H9 (cell line): ENCODE measurements around the gene LFNG. TPM values are rescaled to one million over a fixed set of nuclear protein-coding genes. Genes with fewer than 3 reads are reported as not detected.

Experiments used
- DNase-seq: peaks from one replicate; pipeline ENCODE4 v3.0.0-alpha.2; 2017
- H2AFZ ChIP-seq: one replicate; pipeline ENCODE4 v1.6.1; 2013; ENCODE audit warnings: mild to moderate bottlenecking, low read length, control low read depth, moderate library complexity
- H2AK5ac ChIP-seq: 2 replicates; pipeline ENCODE4 v1.6.1; 2013; ENCODE audit warnings: low read length, control low read depth, mixed read lengths; ENCODE audit not compliant: insufficient read length
- H2BK120ac ChIP-seq: one replicate; pipeline ENCODE4 v1.6.1; 2013; ENCODE audit warnings: low read depth, mild to moderate bottlenecking, low read length, control low read depth, inconsistent platforms; ENCODE audit not compliant: poor library complexity, severe bottlenecking
- H2BK12ac ChIP-seq: 2 replicates; pipeline ENCODE4 v1.6.1; 2013; ENCODE audit warnings: low read length, control low read depth, mixed read lengths, low read depth; ENCODE audit not compliant: insufficient read length
- H2BK15ac ChIP-seq: 2 replicates; pipeline ENCODE4 v1.6.1; 2013; ENCODE audit warnings: low read depth, low read length, control low read depth
- H2BK20ac ChIP-seq: one replicate; pipeline ENCODE4 v1.6.1; 2013; ENCODE audit warnings: low read depth, mild to moderate bottlenecking, low read length, control low read depth, inconsistent platforms; ENCODE audit not compliant: poor library complexity, severe bottlenecking
- H2BK5ac ChIP-seq: 2 replicates; pipeline ENCODE4 v1.6.1; 2013; ENCODE audit warnings: low read length, control low read depth, mixed read lengths; ENCODE audit not compliant: insufficient read length
- H3K14ac ChIP-seq: 2 replicates; pipeline ENCODE4 v1.6.1; 2013; ENCODE audit warnings: low read length, control low read depth; ENCODE audit not compliant: insufficient read depth
- H3K18ac ChIP-seq: 2 replicates; pipeline ENCODE4 v1.6.1; 2013; ENCODE audit warnings: low read depth, mild to moderate bottlenecking, mixed read lengths, low read length, control low read depth; ENCODE audit not compliant: insufficient read length
- H3K23ac ChIP-seq: 2 replicates; pipeline ENCODE4 v1.6.1; 2013; ENCODE audit warnings: low read length, control low read depth, mixed read lengths, low read depth; ENCODE audit not compliant: insufficient read length
- H3K23me2 ChIP-seq: 2 replicates; pipeline ENCODE4 v1.6.1; 2013; ENCODE audit warnings: low read depth, mild to moderate bottlenecking, mixed read lengths, low read length, control low read depth; ENCODE audit not compliant: insufficient read length, poor library complexity, severe bottlenecking
- H3K27ac ChIP-seq: 2 replicates; pipeline ENCODE4 v1.5.1; 2013; ENCODE audit warnings: low read length, control low read depth, mixed read lengths, low read depth; ENCODE audit not compliant: insufficient read length
- H3K27me3 ChIP-seq: 2 replicates; pipeline ENCODE4 v1.6.1; 2013; ENCODE audit warnings: low read length, control low read depth, inconsistent platforms; ENCODE audit not compliant: insufficient read depth
- H3K4ac ChIP-seq: 2 replicates; pipeline ENCODE4 v1.6.1; 2013; ENCODE audit warnings: low read depth, mild to moderate bottlenecking, control low read depth, inconsistent platforms, low read length, moderate library complexity
- H3K4me1 ChIP-seq: 2 replicates; pipeline ENCODE4 v1.6.1; 2013; ENCODE audit warnings: low read length, control low read depth, inconsistent platforms; ENCODE audit not compliant: insufficient read depth
- H3K4me2 ChIP-seq: 2 replicates; pipeline ENCODE4 v1.6.1; 2013; ENCODE audit warnings: low read length, control low read depth, mixed read lengths; ENCODE audit not compliant: insufficient read length, insufficient read depth
- H3K56ac ChIP-seq: 2 replicates; pipeline ENCODE4 v1.6.1; 2013; ENCODE audit warnings: low read depth, mild to moderate bottlenecking, mixed read lengths, low read length, control low read depth; ENCODE audit not compliant: insufficient read length
- H3K79me1 ChIP-seq: 2 replicates; pipeline ENCODE4 v1.6.1; 2013; ENCODE audit warnings: low read depth, mild to moderate bottlenecking, moderate library complexity, low read length, control low read depth, inconsistent platforms; ENCODE audit not compliant: insufficient read depth, poor library complexity, severe bottlenecking
- H3K79me2 ChIP-seq: 2 replicates; pipeline ENCODE4 v1.6.1; 2013; ENCODE audit warnings: low read length, control low read depth, inconsistent platforms; ENCODE audit not compliant: insufficient read depth
- H3K9ac ChIP-seq: 2 replicates; pipeline ENCODE4 v1.6.1; 2013; ENCODE audit warnings: low read length, control low read depth, mixed read lengths; ENCODE audit not compliant: insufficient read length; ENCODE audit errors: extremely low read depth
- H3K9me3 ChIP-seq: one replicate; pipeline ENCODE4 v1.6.1; 2013; ENCODE audit warnings: low read depth, low read length, inconsistent platforms; ENCODE audit not compliant: control insufficient read depth
- H3T11ph ChIP-seq: one replicate; pipeline ENCODE4 v1.6.1; 2013; ENCODE audit warnings: mild to moderate bottlenecking, low read length, control low read depth, inconsistent platforms
- H4K20me1 ChIP-seq: one replicate; pipeline ENCODE4 v1.6.1; 2013; ENCODE audit not compliant: control insufficient read depth, insufficient read length, insufficient read depth
- H4K5ac ChIP-seq: 2 replicates; pipeline ENCODE4 v1.6.1; 2013; ENCODE audit warnings: low read depth, mild to moderate bottlenecking, mixed read lengths, low read length, control low read depth; ENCODE audit not compliant: insufficient read length
- H4K8ac ChIP-seq: replicated peaks from 2 replicates; pipeline ENCODE4 v1.6.1; 2013; ENCODE audit warnings: low read length, control low read depth, mixed read lengths, low read depth; ENCODE audit not compliant: insufficient read length
- H4K91ac ChIP-seq: 2 replicates; pipeline ENCODE4 v1.6.1; 2013; ENCODE audit warnings: low read depth, mild to moderate bottlenecking, moderate library complexity, mixed read lengths, low read length, control low read depth; ENCODE audit not compliant: insufficient read length
- H3K27ac Mint-ChIP-seq, 3 experiments: 2 replicates in 2 of 3; 3 replicates in 1 of 3; pipeline ENCODE4 v1.8.0; 2020 to 2021; ENCODE audit warnings: mixed read lengths in 3 of 3, mild to moderate bottlenecking in 1 of 3, moderate library complexity in 1 of 3
- H3K27me3 Mint-ChIP-seq: 2 replicates; pipeline ENCODE4 v1.8.0; 2021; ENCODE audit warnings: low read depth, mild to moderate bottlenecking, moderate library complexity, mixed read lengths
- H3K36me3 Mint-ChIP-seq, 3 experiments: 2 replicates in 2 of 3; 3 replicates in 1 of 3; pipeline ENCODE4 v1.8.0; 2020 to 2021; ENCODE audit warnings: low read depth in 3 of 3, mixed read lengths in 3 of 3; ENCODE audit not compliant: insufficient read depth in 1 of 3
- H3K4me1 Mint-ChIP-seq, 2 experiments: 2 replicates each; pipeline ENCODE4 v1.8.0; 2020; ENCODE audit warnings: mixed read lengths in 2 of 2
- H3K4me3 Mint-ChIP-seq, 2 experiments: 2 replicates in 1 of 2; 3 replicates in 1 of 2; pipeline ENCODE4 v1.8.0; 2020 to 2021; ENCODE audit warnings: mild to moderate bottlenecking in 2 of 2, mixed read lengths in 2 of 2, moderate library complexity in 1 of 2
- H3K9me3 Mint-ChIP-seq, 2 experiments: 2 replicates in 1 of 2; 3 replicates in 1 of 2; pipeline ENCODE4 v1.8.0; 2020; ENCODE audit warnings: mild to moderate bottlenecking in 2 of 2, mixed read lengths in 2 of 2, moderate library complexity in 1 of 2
- WGBS: extraction: QIAGEN DNeasy Blood & Tissue Kit; methylation state at CpG from one replicate; pipeline ENCODE4 v1.1.7; 2013; ENCODE audit warnings: missing lambda C conversion rate, low lambda C conversion rate, mixed read lengths; ENCODE audit not compliant: insufficient read length; ENCODE audit errors: extremely low coverage; 5-methylcytosine and 5-hydroxymethylcytosine counted together
- total RNA-seq: library from RNA; stranded (reverse); gene quantifications from 2 replicates; pipeline ENCODE4 v1.2.1, GENCODE V29; 2021
- TF ChIP-seq, protein P1 (sequence below): fragments of 200-600 bp; sonication (generic); conservative IDR thresholded peaks from 3 replicates; pipeline ENCODE4 v1.8.0; 2021; ENCODE audit warnings: antibody characterized with exemption, mild to moderate bottlenecking

Gene LFNG
- total RNA-seq, 1 experiment from 2014 or later, result 52.9 TPM

DNA sequence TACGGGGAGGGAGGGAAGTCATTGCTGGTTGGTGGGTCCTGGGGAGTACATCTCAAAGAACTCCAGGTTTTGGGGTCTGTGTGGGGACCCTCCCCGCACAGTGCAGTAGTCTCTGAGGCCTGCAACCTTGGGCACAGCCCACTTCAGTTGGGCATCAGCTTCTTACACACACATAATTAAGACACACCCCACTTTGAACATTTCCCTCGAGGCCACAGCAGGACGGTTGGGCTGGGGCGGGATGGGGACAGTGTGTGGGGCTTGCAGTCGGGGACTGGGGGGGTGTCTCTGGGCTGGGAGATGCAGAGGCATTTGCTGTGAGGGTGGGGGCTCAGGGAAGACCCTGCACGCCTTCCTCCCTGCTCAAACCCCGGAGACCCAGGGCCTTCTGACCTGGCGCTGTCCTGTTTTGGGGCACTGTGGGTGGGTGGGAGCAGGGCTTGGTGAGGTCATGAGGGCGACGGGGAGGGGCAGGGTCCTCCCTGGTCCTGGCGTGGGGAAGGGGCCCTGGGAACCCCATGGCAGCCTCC lies 1.3 kb downstream of the LFNG start:
- no peak overlapping the region for H3K14ac ChIP-seq
- H3K9ac ChIP-seq, result no peak overlapping the region
- H3K4me1 ChIP-seq, result peaks cover 4% of the 10 kb centered on the region; the same call in 1 of the 2 replicates
- no peak overlapping the region for H2BK20ac ChIP-seq
- no peaks in the 10 kb centered on the region for H3K79me1 ChIP-seq
- Mint-ChIP-seq H3K36me3 (peaks cover 0 to 8% (median 6%) of the 10 kb centered on the region in 3 experiments; a peak in 3 of 7 replicates), H3K9me3 (no peaks in the 10 kb centered on the region), H3K4me1 (peaks cover 46 to 50% of the 10 kb centered on the region in 2 experiments), H3K27ac (peak overlapping the region in 1 of 3 experiments; percentile 79; a peak in 1 of 7 replicates), H3K27me3 (peaks cover 26% of the 10 kb centered on the region), H3K4me3 (peak overlapping the region; percentile 84 to 93)
- H3K23ac ChIP-seq, result no peak overlapping the region
- H2BK5ac ChIP-seq, result no peak overlapping the region
- H3K4ac ChIP-seq, result no peak overlapping the region
- H2BK12ac ChIP-seq, result no peak overlapping the region
- no peak overlapping the region for H3K27ac ChIP-seq
- H3K27me3 ChIP-seq, result no peaks in the 10 kb centered on the region; the same call in 1 of the 2 replicates
- no peak overlapping the region for H4K5ac ChIP-seq
- no peak overlapping the region for H4K91ac ChIP-seq
- H2BK15ac ChIP-seq, result no peak overlapping the region
- no peak overlapping the region for H3K18ac ChIP-seq
- H3K23me2 ChIP-seq, result peaks cover 13% of the 10 kb centered on the region
- no peak overlapping the region for H3K56ac ChIP-seq
- no peak overlapping the region for H2AFZ ChIP-seq
- no peak overlapping the region for H2BK120ac ChIP-seq
- no peak overlapping the region for H3T11ph ChIP-seq
- peak overlapping the region; percentile 63 for H3K4me2 ChIP-seq
- H4K8ac ChIP-seq, result no peak overlapping the region
- H4K20me1 ChIP-seq, result no peaks in the 10 kb centered on the region
- H3K9me3 ChIP-seq, result no peaks in the 10 kb centered on the region
- no peaks in the 10 kb centered on the region; the same call in 1 of the 2 replicates for H3K79me2 ChIP-seq
- no peak for DNase-seq
- TF ChIP-seq, protein P1, sequence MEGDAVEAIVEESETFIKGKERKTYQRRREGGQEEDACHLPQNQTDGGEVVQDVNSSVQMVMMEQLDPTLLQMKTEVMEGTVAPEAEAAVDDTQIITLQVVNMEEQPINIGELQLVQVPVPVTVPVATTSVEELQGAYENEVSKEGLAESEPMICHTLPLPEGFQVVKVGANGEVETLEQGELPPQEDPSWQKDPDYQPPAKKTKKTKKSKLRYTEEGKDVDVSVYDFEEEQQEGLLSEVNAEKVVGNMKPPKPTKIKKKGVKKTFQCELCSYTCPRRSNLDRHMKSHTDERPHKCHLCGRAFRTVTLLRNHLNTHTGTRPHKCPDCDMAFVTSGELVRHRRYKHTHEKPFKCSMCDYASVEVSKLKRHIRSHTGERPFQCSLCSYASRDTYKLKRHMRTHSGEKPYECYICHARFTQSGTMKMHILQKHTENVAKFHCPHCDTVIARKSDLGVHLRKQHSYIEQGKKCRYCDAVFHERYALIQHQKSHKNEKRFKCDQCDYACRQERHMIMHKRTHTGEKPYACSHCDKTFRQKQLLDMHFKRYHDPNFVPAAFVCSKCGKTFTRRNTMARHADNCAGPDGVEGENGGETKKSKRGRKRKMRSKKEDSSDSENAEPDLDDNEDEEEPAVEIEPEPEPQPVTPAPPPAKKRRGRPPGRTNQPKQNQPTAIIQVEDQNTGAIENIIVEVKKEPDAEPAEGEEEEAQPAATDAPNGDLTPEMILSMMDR, result no peak
- H2AK5ac ChIP-seq, result no peak overlapping the region
- WGBS, result no CpG with 5 or more reads among the region's 12 CpGs
